ENCODE measurements around the gene PRDM13. TPM values are rescaled to one million over a fixed set of nuclear protein-coding genes. Genes with fewer than 3 reads are reported as not detected.
"Not testable (repeated sequence)": the region's sequence is repeated elsewhere in the genome, so short reads cannot be mapped to it uniquely, and the experiment has no call there.

The PRDM13 gene
- total RNA-seq, 8 experiments from 2014 or later, result 0.05 to 0.28 (median 0.13) TPM; not detected in 3

GRCh38 chr6:99617131-99617530 lies 10.5 kb downstream of the PRDM13 start:
- Histone ChIP-seq H3K4me3 (no peak overlapping the region), H3K4me1 (replicated peaks in 1 of 2) (no peaks in the 10 kb centered on the region), H3K27ac (no peak overlapping the region)
- no peak for ATAC-seq (replicated peaks in 6 of 8)
- WGBS, 10 experiments, result 8 to 80% (median 28%) methylated on average over 1 to 2 of the region's 2 CpGs; no CpG with 5 or more reads in 2 of the 10 experiments
- in situ Hi-C loops (cut with MboI; ENCODE audit: low pct_unique_long_range_greater_than_20kb in 2 of 9, low sequenced_read_pairs in 9 of 9, unreplicated experiment in 9 of 9), result loop anchor here in 2 of 9 experiments (25.0 kb wide), 1 partner anchor 845 kb away; the partner anchor contains the start of gene SIM1 (in 2 of the 2)

GRCh38 chr6:99618649-99619408 lies 12.2 kb downstream of the PRDM13 start:
- peak in 5 of 8 experiments; percentile 27 to 68 (median 48) for ATAC-seq (replicated peaks in 6 of 8)
- 0 to 33% (median 10%) methylated on average over 2 to 37 of the region's 65 CpGs; no CpG with 5 or more reads in 2 of the 10 experiments for WGBS, 10 experiments
- Histone ChIP-seq H3K27ac (no peak overlapping the region), H3K4me1 (replicated peaks in 1 of 2) (no peaks in the 10 kb centered on the region), H3K4me3 (peak overlapping the region in 2 of 5 donors; percentile 8 to 19)
- in situ Hi-C loops (cut with MboI; ENCODE audit: low pct_unique_long_range_greater_than_20kb in 2 of 9, low sequenced_read_pairs in 9 of 9, unreplicated experiment in 9 of 9), result loop anchor here in 2 of 9 experiments (25.0 kb wide), 1 partner anchor 843 kb away; the partner anchor contains the start of gene SIM1 (in 2 of the 2)

- in situ Hi-C loops (cut with MboI; ENCODE audit: low pct_unique_long_range_greater_than_20kb in 2 of 9, low sequenced_read_pairs in 9 of 9, unreplicated experiment in 9 of 9), result loop anchor here in 2 of 9 experiments (25.0 kb wide), 1 partner anchor 843 kb away; the partner anchor contains the start of gene SIM1 (in 2 of the 2)
- WGBS, 10 experiments, result 0 to 33% (median 17%) methylated on average over 2 to 5 of the region's 5 CpGs; no CpG with 5 or more reads in 1 of the 10 experiments
- Histone ChIP-seq H3K4me1 (replicated peaks in 1 of 2) (no peaks in the 10 kb centered on the region), H3K4me3 (no peak overlapping the region), H3K27ac (no peak overlapping the region)
- no peak for ATAC-seq (replicated peaks in 6 of 8)
These were observed 12.8 kb downstream of the PRDM13 start for GRCh38 chr6:99619409-99619762.

GRCh38 chr6:99622044-99622443 lies 15.4 kb downstream of the PRDM13 start:
- H3K4me3 ChIP-seq; ATAC-seq (replicated peaks in 6 of 8); H3K27ac ChIP-seq; H3K4me1 ChIP-seq (replicated peaks in 1 of 2): not testable (repeated sequence)
- in situ Hi-C loops (cut with MboI; ENCODE audit: low pct_unique_long_range_greater_than_20kb in 2 of 9, low sequenced_read_pairs in 9 of 9, unreplicated experiment in 9 of 9), result loop anchor here in 2 of 9 experiments (25.0 kb wide), 1 partner anchor 840 kb away; the partner anchor contains the start of gene SIM1 (in 2 of the 2)
- 0 to 100% (median 79%) methylated on average over 1 to 2 of the region's 2 CpGs; no CpG with 5 or more reads in 4 of the 10 experiments for WGBS, 10 experiments

- no peak overlapping the region for H3K4me3 ChIP-seq
- H3K4me1 ChIP-seq (replicated peaks in 1 of 2), result no peaks in the 10 kb centered on the region
- in situ Hi-C loops (cut with MboI; ENCODE audit: low pct_unique_long_range_greater_than_20kb in 2 of 9, low sequenced_read_pairs in 9 of 9, unreplicated experiment in 9 of 9), result no loop called here
- H3K27ac ChIP-seq, result no peak overlapping the region
- WGBS, 10 experiments, result 0 to 100% (median 67%) methylated on average over 1 to 2 of the region's 3 CpGs; no CpG with 5 or more reads in 6 of the 10 experiments
- no peak for ATAC-seq (replicated peaks in 6 of 8)
These were observed 22.7 kb downstream of the PRDM13 start for GRCh38 chr6:99629293-99629692.

GRCh38 chr6:99637629-99638028 lies 31.0 kb downstream of the PRDM13 start:
- in situ Hi-C loops (cut with MboI; ENCODE audit: low pct_unique_long_range_greater_than_20kb in 2 of 9, low sequenced_read_pairs in 9 of 9, unreplicated experiment in 9 of 9), result no loop called here
- WGBS, 10 experiments, result 0% methylated on average over 1 of the region's 1 CpG; no CpG with 5 or more reads in 9 of the 10 experiments
- Histone ChIP-seq H3K4me1 (replicated peaks in 1 of 2) (no peaks in the 10 kb centered on the region), H3K27ac (no peak overlapping the region), H3K4me3 (no peak overlapping the region)
- ATAC-seq (replicated peaks in 6 of 8), result no peak

GRCh38 chr6:99638358-99638757 lies 31.7 kb downstream of the PRDM13 start:
- H3K4me1 ChIP-seq (replicated peaks in 1 of 2); H3K27ac ChIP-seq; ATAC-seq (replicated peaks in 6 of 8); H3K4me3 ChIP-seq; in situ Hi-C loops (cut with MboI; ENCODE audit: low pct_unique_long_range_greater_than_20kb in 2 of 9, low sequenced_read_pairs in 9 of 9, unreplicated experiment in 9 of 9): not testable (repeated sequence)
- 33 to 100% (median 67%) methylated on average over 1 of the region's 1 CpG; no CpG with 5 or more reads in 6 of the 10 experiments for WGBS, 10 experiments

GRCh38 chr6:99641270-99641669 lies 34.6 kb downstream of the PRDM13 start:
- 0 to 74% (median 26%) methylated on average over 1 to 2 of the region's 2 CpGs for WGBS, 10 experiments
- no peak overlapping the region for H3K4me3 ChIP-seq
- in situ Hi-C loops (cut with MboI; ENCODE audit: low pct_unique_long_range_greater_than_20kb in 2 of 9, low sequenced_read_pairs in 9 of 9, unreplicated experiment in 9 of 9), result no loop called here

GRCh38 chr6:99645986-99646385 lies 39.4 kb downstream of the PRDM13 start:
- 3 to 64% (median 47%) methylated on average over 1 to 5 of the region's 6 CpGs for WGBS, 10 experiments

More at GRCh38 chr6:99641270-99641669, 34.6 kb downstream of the PRDM13 start:
- no peak for ATAC-seq (replicated peaks in 6 of 8)
- Histone ChIP-seq H3K4me1 (replicated peaks in 1 of 2) (no peaks in the 10 kb centered on the region), H3K27ac (no peak overlapping the region)

GRCh38 chr6:99650091-99650571 lies 43.5 kb downstream of the PRDM13 start:
- in situ Hi-C loops (cut with MboI; ENCODE audit: low pct_unique_long_range_greater_than_20kb in 2 of 9, low sequenced_read_pairs in 9 of 9, unreplicated experiment in 9 of 9); ATAC-seq (replicated peaks in 6 of 8); H3K4me3 ChIP-seq; H3K4me1 ChIP-seq (replicated peaks in 1 of 2); H3K27ac ChIP-seq: not testable (repeated sequence)
- WGBS, 10 experiments, result no CpG with 5 or more reads among the region's 42 CpGs

More at GRCh38 chr6:99645986-99646385, 39.4 kb downstream of the PRDM13 start:
- in situ Hi-C loops (cut with MboI; ENCODE audit: low pct_unique_long_range_greater_than_20kb in 2 of 9, low sequenced_read_pairs in 9 of 9, unreplicated experiment in 9 of 9), result no loop called here
- no peak overlapping the region for H3K27ac ChIP-seq
- no peaks in the 10 kb centered on the region for H3K4me1 ChIP-seq (replicated peaks in 1 of 2)
- ATAC-seq (replicated peaks in 6 of 8), result no peak
- H3K4me3 ChIP-seq, result no peak overlapping the region

- Histone ChIP-seq H3K4me1 (replicated peaks in 1 of 2) (no peaks in the 10 kb centered on the region), H3K4me3 (no peak overlapping the region), H3K27ac (no peak overlapping the region)
- in situ Hi-C loops (cut with MboI; ENCODE audit: low pct_unique_long_range_greater_than_20kb in 2 of 9, low sequenced_read_pairs in 9 of 9, unreplicated experiment in 9 of 9), result no loop called here
- no peak for ATAC-seq (replicated peaks in 6 of 8)
- WGBS, 10 experiments, result 0 to 50% (median 17%) methylated on average over 1 of the region's 1 CpG; no CpG with 5 or more reads in 5 of the 10 experiments
These were observed 53.6 kb downstream of the PRDM13 start for GRCh38 chr6:99660206-99660605.

GRCh38 chr6:99661870-99662269 lies 55.2 kb downstream of the PRDM13 start:
- in situ Hi-C loops (cut with MboI; ENCODE audit: low pct_unique_long_range_greater_than_20kb in 2 of 9, low sequenced_read_pairs in 9 of 9, unreplicated experiment in 9 of 9), result no loop called here
- ATAC-seq (replicated peaks in 6 of 8), result no peak
- Histone ChIP-seq H3K27ac (no peak overlapping the region), H3K4me1 (replicated peaks in 1 of 2) (no peaks in the 10 kb centered on the region), H3K4me3 (no peak overlapping the region)
- WGBS, 10 experiments, result 0 to 100% (median 100%) methylated on average over 1 of the region's 1 CpG; no CpG with 5 or more reads in 1 of the 10 experiments

- WGBS, 10 experiments, result 0 to 100% (median 26%) methylated on average over 1 of the region's 1 CpG; no CpG with 5 or more reads in 2 of the 10 experiments
- no peak overlapping the region for H3K27ac ChIP-seq
- in situ Hi-C loops (cut with MboI; ENCODE audit: low pct_unique_long_range_greater_than_20kb in 2 of 9, low sequenced_read_pairs in 9 of 9, unreplicated experiment in 9 of 9), result no loop called here
- ATAC-seq (replicated peaks in 6 of 8), result no peak
- H3K4me3 ChIP-seq, result no peak overlapping the region
- H3K4me1 ChIP-seq (replicated peaks in 1 of 2), result no peaks in the 10 kb centered on the region
These were observed 56.0 kb downstream of the PRDM13 start for GRCh38 chr6:99662616-99663015.
